ENCODE measurements around the gene MED13L.
"Not testable (repeated sequence)": the region's sequence is repeated elsewhere in the genome, so short reads cannot be mapped to it uniquely, and the experiment has no call there.

The MED13L gene

DNA sequence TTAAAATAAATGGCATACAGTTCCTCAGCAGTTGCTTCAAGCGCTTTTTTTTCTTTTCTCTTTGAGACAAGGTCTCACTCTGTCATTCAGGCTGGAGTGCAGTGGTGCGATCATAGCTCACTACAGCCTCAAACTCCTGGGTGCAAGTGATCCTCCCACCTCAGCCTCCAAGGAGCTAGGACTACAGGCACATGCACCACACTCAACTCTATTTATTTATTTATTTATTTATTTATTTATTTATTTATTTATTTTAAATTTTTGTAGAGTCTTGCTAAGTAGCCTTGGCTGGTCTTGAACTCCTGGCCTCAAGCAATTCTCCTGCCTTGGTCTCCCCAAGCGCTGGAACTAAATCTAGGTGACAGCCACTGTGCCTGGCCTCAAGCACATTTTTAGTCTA, 132.0 kb downstream of the MED13L start:
- DNase-seq = no peak

DNA sequence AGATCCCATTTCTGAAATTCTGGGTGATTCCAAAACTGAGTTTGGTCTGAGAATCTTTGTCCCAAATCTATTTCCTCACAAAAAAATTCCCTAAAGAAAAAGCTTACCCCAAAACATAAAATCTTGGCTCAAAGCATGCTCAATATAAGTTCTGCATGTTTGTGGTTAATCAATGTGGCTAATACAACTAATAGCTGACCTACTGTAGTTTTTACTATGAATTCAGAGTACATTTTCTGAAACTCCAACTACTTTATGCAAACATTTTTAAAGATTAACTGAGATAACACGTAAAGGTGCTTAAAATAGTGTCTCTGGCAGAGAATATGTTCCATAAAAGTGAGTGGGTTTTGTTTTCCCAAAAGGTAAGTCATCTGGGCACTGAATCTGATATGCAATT, 133.1 kb downstream of the MED13L start:
- no peak for DNase-seq

GRCh38 chr12:116143909-116144308, 133.6 kb downstream of the MED13L start:
- DNase-seq = peak in 1 of 2 experiments; percentile 50

- DNase-seq = peak; percentile 37 to 89
Observed at GRCh38 chr12:116142936-116143898, 134.3 kb downstream of the MED13L start.

- no peak for DNase-seq
Observed at GRCh38 chr12:116141833-116142162, 135.7 kb downstream of the MED13L start.

GRCh38 chr12:116141110-116141832, 136.2 kb downstream of the MED13L start:
- DNase-seq = no peak

GRCh38 chr12:116140529-116140928, 137.0 kb downstream of the MED13L start:
- no peak for DNase-seq

DNA sequence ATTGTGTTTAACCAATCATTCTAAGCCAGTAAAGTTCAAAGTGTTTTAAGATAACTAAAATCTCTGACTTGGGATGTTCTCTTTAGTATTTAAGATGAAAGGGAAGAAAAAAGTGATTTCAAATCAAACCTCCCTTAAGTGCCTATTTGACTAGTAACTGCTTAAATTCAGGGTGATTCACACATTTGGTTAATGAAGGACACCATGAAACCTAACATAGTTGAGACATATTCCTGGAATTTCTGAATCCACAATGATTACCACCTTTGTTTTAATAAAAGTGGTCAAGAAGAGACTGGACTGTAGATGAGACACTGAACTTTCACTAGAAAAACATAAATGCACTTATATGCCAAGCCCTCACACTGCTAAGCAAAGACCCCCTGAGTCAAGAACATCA, 138.7 kb downstream of the MED13L start:
- DNase-seq = no peak

DNA sequence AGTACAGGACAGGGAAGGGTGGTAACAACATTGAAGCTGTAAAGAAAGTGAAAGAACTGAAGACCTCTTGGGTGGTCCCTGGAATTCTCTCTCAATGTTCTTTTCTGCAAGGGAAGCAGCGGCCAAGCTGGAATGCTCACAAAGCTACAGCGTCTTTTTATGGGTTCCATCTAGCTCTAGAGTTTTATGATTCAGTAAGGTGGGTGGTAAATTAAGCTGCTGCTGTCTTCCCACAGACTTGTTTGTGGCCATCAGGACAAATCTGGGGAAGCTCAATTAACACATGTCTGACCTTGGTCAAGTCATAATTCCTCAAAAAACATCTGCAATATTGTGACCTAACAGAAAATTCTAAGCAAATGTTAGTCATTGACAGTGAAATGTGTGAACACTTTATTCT, 139.1 kb downstream of the MED13L start:
- DNase-seq = no peak

GRCh38 chr12:116137318-116137717, 140.2 kb downstream of the MED13L start:
- no peak for DNase-seq

GRCh38 chr12:116136340-116136739, 141.2 kb downstream of the MED13L start:
- no peak for DNase-seq

DNA sequence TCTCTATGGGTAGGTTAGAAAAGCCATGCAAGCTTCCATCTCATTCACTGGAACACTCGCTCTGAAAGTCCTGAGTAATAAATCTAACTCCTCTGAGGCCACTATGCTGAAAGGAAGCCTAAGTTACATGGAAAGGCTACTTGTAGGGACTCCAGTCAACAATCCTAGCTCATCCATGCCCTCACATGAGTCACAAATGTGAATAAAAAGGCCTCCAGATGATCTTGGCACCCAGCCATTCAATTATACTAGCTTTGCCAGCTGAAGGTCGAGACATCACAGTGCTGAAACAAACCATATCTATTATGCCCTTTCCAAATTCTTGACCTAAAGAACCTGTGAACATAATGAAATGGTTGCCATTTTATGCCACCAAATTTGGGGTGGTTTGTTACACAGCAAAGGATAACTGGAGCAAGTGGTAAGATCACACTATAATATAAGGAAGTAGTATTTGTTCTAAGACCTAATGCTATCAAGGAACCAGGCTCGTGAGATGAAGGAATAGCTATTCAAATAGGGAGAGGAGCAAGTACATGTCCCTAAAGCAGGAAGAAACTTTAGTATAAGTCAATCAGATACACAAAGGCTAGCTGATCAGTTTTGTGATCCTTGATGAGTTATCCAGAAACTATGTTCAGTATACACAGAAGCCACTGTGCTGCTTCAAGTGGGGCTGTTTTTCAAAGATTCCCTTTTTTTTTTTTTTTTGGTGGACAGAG, 142.1 kb downstream of the MED13L start:
- peak in 1 of 2 experiments; percentile 19 for DNase-seq

GRCh38 chr12:116133636-116134214, 143.8 kb downstream of the MED13L start:
- no peak for DNase-seq

DNA sequence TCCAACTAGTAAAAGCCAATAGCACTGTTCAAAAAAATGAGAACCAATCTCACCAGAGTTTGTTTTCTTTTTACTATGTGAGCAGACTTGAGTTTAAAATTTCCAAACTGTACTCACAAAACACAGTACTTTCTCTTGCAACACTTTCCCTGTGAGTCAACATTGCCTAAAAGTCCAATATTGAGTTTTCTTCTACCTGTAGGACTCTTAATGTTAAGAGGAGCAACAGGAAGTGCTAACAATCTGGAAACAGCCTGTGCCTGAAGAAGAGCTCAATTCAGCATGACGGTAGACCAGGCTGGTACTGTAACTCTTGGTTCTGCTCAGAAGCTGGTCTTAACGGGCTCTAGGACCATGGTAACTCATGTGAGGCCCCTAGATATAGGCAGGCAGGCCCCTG, 144.3 kb downstream of the MED13L start:
- no peak for DNase-seq

DNA sequence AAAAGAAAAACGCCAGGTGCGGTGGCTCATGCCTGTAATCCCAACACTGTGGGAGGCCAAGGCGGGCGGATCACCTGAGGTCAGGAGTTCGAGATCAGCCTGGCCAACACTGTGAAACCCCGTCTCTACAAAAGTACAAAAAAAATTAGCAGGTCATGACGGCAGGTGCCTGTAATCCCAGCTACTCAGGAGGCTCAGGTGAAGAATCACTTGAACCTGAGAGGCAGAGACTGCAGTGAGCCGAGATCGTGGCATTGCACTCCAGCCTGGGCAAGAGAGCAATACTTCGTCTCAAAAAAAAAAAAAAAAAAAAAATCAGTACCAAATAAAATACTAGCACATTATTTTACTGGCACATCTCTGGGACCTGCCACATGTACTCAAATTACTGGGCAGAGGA, 145.5 kb downstream of the MED13L start:
- DNase-seq = not testable (repeated sequence)

- DNase-seq = no peak
Observed at GRCh38 chr12:116131176-116131575, 146.3 kb downstream of the MED13L start.

DNA sequence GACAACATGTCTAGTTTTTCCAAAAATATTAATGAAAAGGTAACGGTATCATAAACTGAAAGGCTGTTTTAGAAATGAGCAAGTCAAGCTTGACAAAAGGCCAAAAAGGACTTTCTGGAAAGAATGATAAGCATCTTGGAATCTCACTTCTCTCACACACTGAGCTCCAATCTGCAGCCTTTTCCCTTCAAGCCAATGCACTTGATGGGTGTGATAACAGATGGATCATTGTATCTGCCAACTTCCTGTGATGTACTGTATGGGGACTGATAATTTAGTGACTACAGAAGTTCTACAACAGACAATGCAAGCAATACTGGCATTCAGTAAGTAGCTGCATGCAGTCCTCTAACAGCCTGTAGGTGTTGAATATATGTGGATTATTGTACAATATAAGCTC, 147.1 kb downstream of the MED13L start:
- peak in 1 of 2 experiments; percentile 15 for DNase-seq

GRCh38 chr12:116128779-116129178, 148.7 kb downstream of the MED13L start:
- DNase-seq = no peak

DNA sequence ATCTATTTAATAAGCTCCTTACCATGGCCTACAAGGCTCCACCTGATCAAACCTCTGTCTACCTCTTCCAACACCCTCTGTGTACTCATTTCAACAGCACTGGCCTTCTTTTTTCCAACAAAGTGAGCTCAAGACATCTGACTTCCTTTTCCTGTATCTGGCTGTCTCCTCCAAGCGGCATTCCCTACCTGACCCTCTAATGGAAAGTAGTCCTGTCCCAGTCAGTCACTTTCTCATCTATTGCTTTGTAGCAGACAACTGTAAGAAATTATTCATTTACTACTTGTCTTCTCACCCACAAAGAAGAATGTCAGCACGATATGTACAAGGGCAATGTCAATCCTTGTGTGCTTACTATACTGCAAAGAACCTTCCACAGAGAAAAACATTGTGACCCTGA, 149.6 kb downstream of the MED13L start:
- DNase-seq = no peak

DNA sequence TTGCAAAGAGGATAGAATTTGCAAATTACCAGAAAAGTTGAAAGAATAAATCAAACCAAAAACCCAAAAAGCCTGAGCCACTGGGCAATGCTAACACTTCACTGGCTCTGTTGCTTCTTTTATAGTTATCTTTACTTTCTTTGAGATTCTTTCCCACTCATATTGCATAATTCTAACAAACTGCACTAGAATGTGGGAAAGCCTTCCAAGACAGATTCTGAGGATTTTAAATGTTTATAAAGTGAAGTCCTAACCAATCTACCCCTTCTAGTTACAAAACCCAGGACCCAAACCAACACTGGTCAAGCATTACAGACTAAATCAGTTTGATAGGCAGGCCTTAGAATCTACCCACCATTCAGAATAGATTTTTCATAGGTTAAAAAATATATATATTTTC, 150.9 kb downstream of the MED13L start:
- no peak for DNase-seq

DNA sequence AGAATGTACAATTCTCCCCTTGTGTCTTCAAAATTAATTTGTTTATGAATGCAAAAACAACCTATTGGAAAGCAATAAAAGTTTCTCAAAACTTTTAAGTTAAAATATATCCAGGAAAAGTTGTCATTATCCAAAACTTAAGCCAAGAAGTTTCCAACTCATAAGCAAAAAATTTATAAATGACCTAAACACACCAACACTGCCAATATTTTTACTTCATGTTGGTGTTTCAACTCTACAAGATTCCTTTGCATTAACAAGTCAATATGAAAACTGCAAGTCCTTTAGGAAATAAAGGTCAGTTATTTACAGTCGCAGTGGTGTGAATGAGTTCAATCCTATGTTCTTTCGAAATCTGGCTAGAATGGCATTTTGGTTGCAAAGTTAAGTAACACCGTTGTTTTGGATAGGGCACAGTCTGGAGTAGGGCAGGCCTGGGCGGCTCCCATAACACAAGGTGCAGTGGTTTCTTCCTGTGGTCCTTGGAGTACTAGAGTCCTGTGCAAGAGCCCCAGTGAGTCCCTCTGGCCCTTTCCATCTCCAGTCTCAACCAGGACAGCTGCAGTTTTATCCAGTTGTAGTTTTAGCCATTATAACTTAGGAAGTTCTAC, 151.4 kb downstream of the MED13L start:
- no peak for DNase-seq

- no peak for DNase-seq
Observed at GRCh38 chr12:116125084-116125483, 152.4 kb downstream of the MED13L start.

Data from SW 1271 (cell line).